H9 (cell line): ENCODE data around the gene MARVELD2. TPM values are rescaled to one million over a fixed set of nuclear protein-coding genes. Genes with fewer than 3 reads are reported as not detected.

Experiments used
- DNase-seq: peaks from one replicate; pipeline ENCODE4 v3.0.0-alpha.2; 2017
- H2AFZ ChIP-seq: one replicate; pipeline ENCODE4 v1.6.1; 2013; ENCODE audit warnings: mild to moderate bottlenecking, low read length, control low read depth, moderate library complexity
- H2AK5ac ChIP-seq: 2 replicates; pipeline ENCODE4 v1.6.1; 2013; ENCODE audit warnings: low read length, control low read depth, mixed read lengths; ENCODE audit not compliant: insufficient read length
- H2BK120ac ChIP-seq: one replicate; pipeline ENCODE4 v1.6.1; 2013; ENCODE audit warnings: low read depth, mild to moderate bottlenecking, low read length, control low read depth, inconsistent platforms; ENCODE audit not compliant: poor library complexity, severe bottlenecking
- H2BK12ac ChIP-seq: 2 replicates; pipeline ENCODE4 v1.6.1; 2013; ENCODE audit warnings: low read length, control low read depth, mixed read lengths, low read depth; ENCODE audit not compliant: insufficient read length
- H2BK15ac ChIP-seq: 2 replicates; pipeline ENCODE4 v1.6.1; 2013; ENCODE audit warnings: low read depth, low read length, control low read depth
- H2BK20ac ChIP-seq: one replicate; pipeline ENCODE4 v1.6.1; 2013; ENCODE audit warnings: low read depth, mild to moderate bottlenecking, low read length, control low read depth, inconsistent platforms; ENCODE audit not compliant: poor library complexity, severe bottlenecking
- H2BK5ac ChIP-seq: 2 replicates; pipeline ENCODE4 v1.6.1; 2013; ENCODE audit warnings: low read length, control low read depth, mixed read lengths; ENCODE audit not compliant: insufficient read length
- H3K14ac ChIP-seq: 2 replicates; pipeline ENCODE4 v1.6.1; 2013; ENCODE audit warnings: low read length, control low read depth; ENCODE audit not compliant: insufficient read depth
- H3K18ac ChIP-seq: 2 replicates; pipeline ENCODE4 v1.6.1; 2013; ENCODE audit warnings: low read depth, mild to moderate bottlenecking, mixed read lengths, low read length, control low read depth; ENCODE audit not compliant: insufficient read length
- H3K23ac ChIP-seq: 2 replicates; pipeline ENCODE4 v1.6.1; 2013; ENCODE audit warnings: low read length, control low read depth, mixed read lengths, low read depth; ENCODE audit not compliant: insufficient read length
- H3K23me2 ChIP-seq: 2 replicates; pipeline ENCODE4 v1.6.1; 2013; ENCODE audit warnings: low read depth, mild to moderate bottlenecking, mixed read lengths, low read length, control low read depth; ENCODE audit not compliant: insufficient read length, poor library complexity, severe bottlenecking
- H3K27ac ChIP-seq: 2 replicates; pipeline ENCODE4 v1.5.1; 2013; ENCODE audit warnings: low read length, control low read depth, mixed read lengths, low read depth; ENCODE audit not compliant: insufficient read length
- H3K27me3 ChIP-seq: 2 replicates; pipeline ENCODE4 v1.6.1; 2013; ENCODE audit warnings: low read length, control low read depth, inconsistent platforms; ENCODE audit not compliant: insufficient read depth
- H3K4ac ChIP-seq: 2 replicates; pipeline ENCODE4 v1.6.1; 2013; ENCODE audit warnings: low read depth, mild to moderate bottlenecking, control low read depth, inconsistent platforms, low read length, moderate library complexity
- H3K4me1 ChIP-seq: 2 replicates; pipeline ENCODE4 v1.6.1; 2013; ENCODE audit warnings: low read length, control low read depth, inconsistent platforms; ENCODE audit not compliant: insufficient read depth
- H3K4me2 ChIP-seq: 2 replicates; pipeline ENCODE4 v1.6.1; 2013; ENCODE audit warnings: low read length, control low read depth, mixed read lengths; ENCODE audit not compliant: insufficient read length, insufficient read depth
- H3K56ac ChIP-seq: 2 replicates; pipeline ENCODE4 v1.6.1; 2013; ENCODE audit warnings: low read depth, mild to moderate bottlenecking, mixed read lengths, low read length, control low read depth; ENCODE audit not compliant: insufficient read length
- H3K79me1 ChIP-seq: 2 replicates; pipeline ENCODE4 v1.6.1; 2013; ENCODE audit warnings: low read depth, mild to moderate bottlenecking, moderate library complexity, low read length, control low read depth, inconsistent platforms; ENCODE audit not compliant: insufficient read depth, poor library complexity, severe bottlenecking
- H3K79me2 ChIP-seq: 2 replicates; pipeline ENCODE4 v1.6.1; 2013; ENCODE audit warnings: low read length, control low read depth, inconsistent platforms; ENCODE audit not compliant: insufficient read depth
- H3K9ac ChIP-seq: 2 replicates; pipeline ENCODE4 v1.6.1; 2013; ENCODE audit warnings: low read length, control low read depth, mixed read lengths; ENCODE audit not compliant: insufficient read length; ENCODE audit errors: extremely low read depth
- H3K9me3 ChIP-seq: one replicate; pipeline ENCODE4 v1.6.1; 2013; ENCODE audit warnings: low read depth, low read length, inconsistent platforms; ENCODE audit not compliant: control insufficient read depth
- H3T11ph ChIP-seq: one replicate; pipeline ENCODE4 v1.6.1; 2013; ENCODE audit warnings: mild to moderate bottlenecking, low read length, control low read depth, inconsistent platforms
- H4K20me1 ChIP-seq: one replicate; pipeline ENCODE4 v1.6.1; 2013; ENCODE audit not compliant: control insufficient read depth, insufficient read length, insufficient read depth
- H4K5ac ChIP-seq: 2 replicates; pipeline ENCODE4 v1.6.1; 2013; ENCODE audit warnings: low read depth, mild to moderate bottlenecking, mixed read lengths, low read length, control low read depth; ENCODE audit not compliant: insufficient read length
- H4K8ac ChIP-seq: replicated peaks from 2 replicates; pipeline ENCODE4 v1.6.1; 2013; ENCODE audit warnings: low read length, control low read depth, mixed read lengths, low read depth; ENCODE audit not compliant: insufficient read length
- H4K91ac ChIP-seq: 2 replicates; pipeline ENCODE4 v1.6.1; 2013; ENCODE audit warnings: low read depth, mild to moderate bottlenecking, moderate library complexity, mixed read lengths, low read length, control low read depth; ENCODE audit not compliant: insufficient read length
- H3K27ac Mint-ChIP-seq, 3 experiments: 2 replicates in 2 of 3; 3 replicates in 1 of 3; pipeline ENCODE4 v1.8.0; 2020 to 2021; ENCODE audit warnings: mixed read lengths in 3 of 3, mild to moderate bottlenecking in 1 of 3, moderate library complexity in 1 of 3
- H3K27me3 Mint-ChIP-seq: 2 replicates; pipeline ENCODE4 v1.8.0; 2021; ENCODE audit warnings: low read depth, mild to moderate bottlenecking, moderate library complexity, mixed read lengths
- H3K36me3 Mint-ChIP-seq, 3 experiments: 2 replicates in 2 of 3; 3 replicates in 1 of 3; pipeline ENCODE4 v1.8.0; 2020 to 2021; ENCODE audit warnings: low read depth in 3 of 3, mixed read lengths in 3 of 3; ENCODE audit not compliant: insufficient read depth in 1 of 3
- H3K4me1 Mint-ChIP-seq, 2 experiments: 2 replicates each; pipeline ENCODE4 v1.8.0; 2020; ENCODE audit warnings: mixed read lengths in 2 of 2
- H3K4me3 Mint-ChIP-seq, 2 experiments: 2 replicates in 1 of 2; 3 replicates in 1 of 2; pipeline ENCODE4 v1.8.0; 2020 to 2021; ENCODE audit warnings: mild to moderate bottlenecking in 2 of 2, mixed read lengths in 2 of 2, moderate library complexity in 1 of 2
- H3K9me3 Mint-ChIP-seq, 2 experiments: 2 replicates in 1 of 2; 3 replicates in 1 of 2; pipeline ENCODE4 v1.8.0; 2020; ENCODE audit warnings: mild to moderate bottlenecking in 2 of 2, mixed read lengths in 2 of 2, moderate library complexity in 1 of 2
- CTCF ChIP-seq: fragments of 200-600 bp; sonication (generic); conservative IDR thresholded peaks from 3 replicates; pipeline ENCODE4 v1.8.0; 2021; ENCODE audit warnings: antibody characterized with exemption, mild to moderate bottlenecking
- WGBS: extraction: QIAGEN DNeasy Blood & Tissue Kit; methylation state at CpG from one replicate; pipeline ENCODE4 v1.1.7; 2013; ENCODE audit warnings: missing lambda C conversion rate, low lambda C conversion rate, mixed read lengths; ENCODE audit not compliant: insufficient read length; ENCODE audit errors: extremely low coverage; 5-methylcytosine and 5-hydroxymethylcytosine counted together
- total RNA-seq: library from RNA; stranded (reverse); gene quantifications from 2 replicates; pipeline ENCODE4 v1.2.1, GENCODE V29; 2021

MARVELD2 gene
- total RNA-seq, 1 experiment from 2014 or later = 30.3 TPM

GRCh38 chr5:69418554-69418953 is 3.6 kb downstream of the MARVELD2 start:
- Histone ChIP-seq H3K18ac (no peak overlapping the region), H3K23ac (no peak overlapping the region), H3K9ac (no peak overlapping the region), H2BK20ac (no peak overlapping the region), H4K8ac (no peak overlapping the region), H3K79me2 (no peaks in the 10 kb centered on the region), H3K9me3 (no peaks in the 10 kb centered on the region), H3K79me1 (no peaks in the 10 kb centered on the region), H3K14ac (no peak overlapping the region), H2BK5ac (no peak overlapping the region), H2AK5ac (no peak overlapping the region), H3K4ac (no peak overlapping the region), H4K5ac (no peak overlapping the region), H3K4me2 (no peak overlapping the region), H2AFZ (no peak overlapping the region), H3K27ac (no peak overlapping the region), H2BK120ac (no peak overlapping the region), H3T11ph (no peak overlapping the region), H3K23me2 (peaks cover 3% of the 10 kb centered on the region), H3K4me1 (peaks cover 2% of the 10 kb centered on the region; the same call in 1 of the 2 replicates), H4K91ac (no peak overlapping the region), H2BK12ac (no peak overlapping the region), H2BK15ac (no peak overlapping the region), H4K20me1 (no peaks in the 10 kb centered on the region), H3K27me3 (no peaks in the 10 kb centered on the region), H3K56ac (no peak overlapping the region)
- Mint-ChIP-seq H3K27me3 (no peaks in the 10 kb centered on the region), H3K36me3 (peaks cover 35 to 48% (median 47%) of the 10 kb centered on the region in 3 experiments), H3K27ac (no peak overlapping the region), H3K4me3 (no peak overlapping the region), H3K4me1 (peaks cover 22 to 23% of the 10 kb centered on the region in 2 experiments), H3K9me3 (peaks cover 10 to 12% of the 10 kb centered on the region in 2 experiments; a peak in 4 of 5 replicates)
- no CpG with 5 or more reads among the region's 3 CpGs for WGBS
- DNase-seq = no peak
- no peak for TF ChIP-seq CTCF
